IMR-90 (cell line): Measurements from ENCODE around the gene PPP3CA. TPM values are rescaled to one million over a fixed set of nuclear protein-coding genes. Genes with fewer than 3 reads are reported as not detected.

Source experiments
- ATAC-seq: fragments of 200-7000 bp; cut with Tn5 transposase; 2 replicates; pipeline ENCODE4 v1.9.1; 2020; ENCODE audit warnings: low read depth, mild to moderate bottlenecking, moderate library complexity
- BruUV-seq: library from RNA; stranded (reverse); fragments of 400-500 nt; replicated peaks from 2 replicates; lab custom pipeline; 2021; lab: Mats Ljungman, UMichigan
- CTCF ChIA-PET: fragments of 300-600 bp; formaldehyde crosslinking; extraction: SDS; loops from one replicate; lab custom pipeline; 2021; ENCODE audit warnings: antibody characterized with exemption; lab: Yijun Ruan, JAX
- POLR2A ChIA-PET: fragments of 300-600 bp; sonication (Branson Sonifier 250); formaldehyde crosslinking; loops from one replicate; lab custom pipeline; 2022; ENCODE audit warnings: antibody characterized with exemption; ENCODE audit not compliant: unreplicated experiment; lab: Charles Lee
- DNase-seq: peaks from one replicate; pipeline ENCODE4 v3.0.0; 2013
- H2AFZ ChIP-seq: replicated peaks from 2 replicates; pipeline ENCODE3; 2013; ENCODE audit warnings: low read length, mild to moderate bottlenecking; ENCODE audit not compliant: poor library complexity
- H2AK5ac ChIP-seq: 2 replicates; pipeline ENCODE4 v1.6.1; 2013; ENCODE audit warnings: low read depth, low read length, inconsistent platforms
- H2AK9ac ChIP-seq: replicated peaks from 2 replicates; pipeline ENCODE3; 2013; ENCODE audit warnings: mild to moderate bottlenecking, low read depth, low read length, moderate library complexity; ENCODE audit not compliant: poor library complexity
- H2BK120ac ChIP-seq: 2 replicates; pipeline ENCODE4 v1.6.1; 2013; ENCODE audit warnings: low read depth, low read length, inconsistent platforms
- H2BK15ac ChIP-seq: 3 replicates; pipeline ENCODE4 v1.6.1; 2013; ENCODE audit warnings: low read depth, low read length, inconsistent platforms
- H2BK20ac ChIP-seq: 2 replicates; pipeline ENCODE4 v1.6.1; 2013; ENCODE audit warnings: low read depth, mild to moderate bottlenecking, inconsistent platforms, low read length, moderate library complexity
- H2BK5ac ChIP-seq: 2 replicates; pipeline ENCODE4 v1.6.1; 2013; ENCODE audit warnings: mild to moderate bottlenecking, low read depth, low read length, inconsistent platforms; ENCODE audit not compliant: poor library complexity, severe bottlenecking
- H3K14ac ChIP-seq: replicated peaks from 2 replicates; pipeline ENCODE4 v1.6.1; 2013; ENCODE audit warnings: low read depth, low read length, inconsistent platforms
- H3K18ac ChIP-seq: 2 replicates; pipeline ENCODE4 v1.6.1; 2013; ENCODE audit warnings: low read depth, low read length, control low read depth
- H3K23ac ChIP-seq: 2 replicates; pipeline ENCODE4 v1.6.1; 2013; ENCODE audit warnings: low read depth, low read length, inconsistent platforms
- H3K27ac ChIP-seq: 2 replicates; pipeline ENCODE4 v1.5.1; 2013; ENCODE audit warnings: mild to moderate bottlenecking, control low read depth, low read length; ENCODE audit not compliant: insufficient read depth
- H3K27me3 ChIP-seq: 2 replicates; pipeline ENCODE4 v1.6.1; 2013; ENCODE audit warnings: low read length; ENCODE audit not compliant: control insufficient read depth, insufficient read depth
- H3K36me3 ChIP-seq: 2 replicates; pipeline ENCODE4 v1.6.1; 2013; ENCODE audit warnings: low read length, mixed read lengths; ENCODE audit not compliant: control insufficient read depth, insufficient read depth
- H3K4ac ChIP-seq: 2 replicates; pipeline ENCODE4 v1.6.1; 2013; ENCODE audit warnings: low read depth, low read length, inconsistent platforms
- H3K4me1 ChIP-seq: 2 replicates; pipeline ENCODE4 v1.6.1; 2013; ENCODE audit warnings: low read length, mixed read lengths; ENCODE audit not compliant: control insufficient read depth, insufficient read depth
- H3K4me2 ChIP-seq: 2 replicates; pipeline ENCODE4 v1.6.1; 2013; ENCODE audit warnings: low read depth, mild to moderate bottlenecking, control low read depth, low read length, moderate library complexity
- H3K4me3 ChIP-seq: 2 replicates; pipeline ENCODE4 v1.5.1; 2013; ENCODE audit warnings: low read depth, mild to moderate bottlenecking, control low read depth, low read length, moderate library complexity; ENCODE audit not compliant: insufficient read depth
- H3K56ac ChIP-seq: 2 replicates; pipeline ENCODE4 v1.6.1; 2013; ENCODE audit warnings: low read length, inconsistent platforms; ENCODE audit not compliant: insufficient read depth; ENCODE audit errors: extremely low read depth
- H3K79me1 ChIP-seq, 2 experiments: 2 replicates each; pipeline ENCODE4 v1.6.1; 2013; ENCODE audit warnings: low read length in 2 of 2, inconsistent platforms in 1 of 2, low read depth in 1 of 2
- H3K9ac ChIP-seq: 2 replicates; pipeline ENCODE4 v1.6.1; 2013; ENCODE audit warnings: low read depth, low read length, control low read depth
- H3K9me1 ChIP-seq: 2 replicates; pipeline ENCODE4 v1.6.1; 2013; ENCODE audit warnings: low read length, inconsistent platforms; ENCODE audit not compliant: insufficient read depth
- H3K9me3 ChIP-seq: 2 replicates; pipeline ENCODE4 v1.6.1; 2013; ENCODE audit warnings: low read length; ENCODE audit not compliant: control insufficient read depth, insufficient read depth
- H4K20me1 ChIP-seq: 2 replicates; pipeline ENCODE4 v1.6.1; 2013; ENCODE audit warnings: low read length, inconsistent platforms; ENCODE audit not compliant: insufficient read depth
- H4K5ac ChIP-seq: 2 replicates; pipeline ENCODE4 v1.6.1; 2013; ENCODE audit warnings: mild to moderate bottlenecking, low read depth, low read length, control low read depth
- H4K8ac ChIP-seq, 2 experiments: 2 replicates each; pipeline ENCODE4 v1.6.1; 2013; ENCODE audit warnings: low read depth in 2 of 2, low read length in 2 of 2, control low read depth in 1 of 2, inconsistent platforms in 1 of 2
- H4K91ac ChIP-seq: 2 replicates; pipeline ENCODE4 v1.6.1; 2013; ENCODE audit warnings: low read depth, low read length, inconsistent platforms; ENCODE audit not compliant: insufficient read depth
- CEBPB ChIP-seq: IDR thresholded peaks from 2 replicates; pipeline ENCODE4 v1.6.1; 2012; ENCODE audit warnings: low read depth, low read length, improper control_type of control experiment
- WGBS, 2 experiments: methylation state at CpG; one replicate each; pipeline versions ENCODE4 v1.1.5 to v1.1.7; 2013; ENCODE audit warnings: missing lambda C conversion rate in 2 of 2; ENCODE audit not compliant: insufficient read length in 1 of 2; ENCODE audit errors: extremely low coverage in 2 of 2; 5-methylcytosine and 5-hydroxymethylcytosine counted together
- dilution Hi-C: fragments of 300-500 bp; cut with HindIII; formaldehyde crosslinking; loops from one replicate; pipeline ENCODE4 v1.14.3; 2018; ENCODE audit warnings: low sequenced_read_pairs; ENCODE audit not compliant: unreplicated experiment
- in situ Hi-C: fragments of 300-500 bp; cut with MboI; formaldehyde crosslinking; loops from 3 replicates; pipeline ENCODE4 v1.14.3; 2019; ENCODE audit warnings: low sequenced_read_pairs, inconsistent platforms, mixed read lengths
- intact Hi-C: fragments of 100-400 bp; cut with micrococcal nuclease; formaldehyde crosslinking; loops from 2 replicates; pipeline ENCODE4 v1.10.0; 2022
- polyA plus RNA-seq, 3 experiments: library from polyadenylated mRNA; depleted of rRNA; stranded (reverse); fragments of >200 nt; gene quantifications; 2 replicates each; pipeline ENCODE4 v1.2.3, GENCODE V29; 2012; ENCODE audit warnings: low replicate concordance in 1 of 3
- total RNA-seq: library from RNA; depleted of rRNA; stranded (reverse); fragments of >200 nt; gene quantifications from 2 replicates; pipeline ENCODE4 v1.2.3, GENCODE V29; 2012

PPP3CA gene
- total and polyA plus RNA-seq, 2 of the 4 experiments (the other 2 are of a cell fraction), result 14.5 to 48.6 TPM

DNA sequence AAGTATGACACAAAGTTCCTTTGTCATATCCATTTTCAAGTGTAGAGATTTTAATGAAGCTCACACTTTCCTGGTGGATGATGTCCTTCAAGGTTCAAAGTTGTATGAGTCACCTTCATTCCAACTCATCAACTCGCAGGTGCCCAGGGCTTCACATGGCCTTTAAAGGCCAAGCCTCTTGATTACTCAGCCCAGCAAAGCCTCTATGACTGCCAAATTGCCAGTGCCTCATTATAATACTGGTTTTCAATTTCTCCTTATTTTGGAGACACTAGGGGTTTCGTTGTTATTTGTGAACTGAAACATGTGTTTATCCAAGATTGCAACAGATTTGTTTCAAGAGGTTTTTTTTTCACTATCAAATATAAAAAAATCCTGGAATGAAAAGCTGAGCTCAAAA is 45.9 kb upstream of the PPP3CA start:
- no peak overlapping the region for H3K18ac ChIP-seq
- H3K4me3 ChIP-seq, result no peak overlapping the region
- H2AK5ac ChIP-seq, result no peak overlapping the region
- no peak overlapping the region for H2BK5ac ChIP-seq
- no TSS peak for BruUV-seq
- H4K91ac ChIP-seq, result no peak overlapping the region
- no peak overlapping the region for H3K27ac ChIP-seq
- H3K9ac ChIP-seq, result no peak overlapping the region
- H3K56ac ChIP-seq, result no peak overlapping the region
- H4K5ac ChIP-seq, result no peak overlapping the region
- POLR2A ChIA-PET, result no interaction called here
- no peak overlapping the region for H2BK120ac ChIP-seq
- H3K4ac ChIP-seq, result no peak overlapping the region
- dilution Hi-C loops (no loop called here), intact Hi-C loops (no loop called here), in situ Hi-C loops (no loop called here)
- no peak overlapping the region for H3K14ac ChIP-seq
- no peaks in the 10 kb centered on the region for H3K4me1 ChIP-seq
- H2AFZ ChIP-seq, result no peak overlapping the region
- no peak overlapping the region for H3K4me2 ChIP-seq
- H4K8ac ChIP-seq, result no peak overlapping the region
- no peak overlapping the region for H2BK15ac ChIP-seq
- H3K9me3 ChIP-seq, result no peaks in the 10 kb centered on the region
- H4K20me1 ChIP-seq, result no peaks in the 10 kb centered on the region
- TF ChIP-seq CEBPB, result no peak
- H2AK9ac ChIP-seq, result no peak overlapping the region
- DNase-seq (peak; percentile 65), ATAC-seq (0 out of 2 replicates have a peak, but pooled peaks have one; percentile 17)
- CTCF ChIA-PET, result interaction anchor here (0.7 kb wide), 1 partner anchor 44 kb away, joined by 3 read pairs; no protein-coding TSS in a partner anchor
- H3K27me3 ChIP-seq, result no peaks in the 10 kb centered on the region
- no CpG with 5 or more reads among the region's 2 CpGs for WGBS, 2 experiments
- no peaks in the 10 kb centered on the region for H3K9me1 ChIP-seq
- H2BK20ac ChIP-seq, result no peak overlapping the region
- no peak overlapping the region for H3K23ac ChIP-seq
- H3K79me1 ChIP-seq, result no peaks in the 10 kb centered on the region
- no peaks in the 10 kb centered on the region for H3K36me3 ChIP-seq
